Neuronal stem cell (in vitro differentiated cells): Measurements from ENCODE around the gene CCDC167.

Experiments used
- DNase-seq: peaks from one replicate; pipeline ENCODE4 v3.0.0-alpha.2; 2013; ENCODE audit warnings: low spot score
- H2AFZ ChIP-seq: one replicate; pipeline ENCODE4 v1.6.1; 2013; ENCODE audit warnings: mild to moderate bottlenecking, low read length, inconsistent platforms
- H2AK5ac ChIP-seq: 2 replicates; pipeline ENCODE4 v1.6.1; 2013; ENCODE audit warnings: low read depth, mild to moderate bottlenecking, inconsistent platforms, low read length, moderate library complexity, mixed read lengths
- H2BK120ac ChIP-seq: 2 replicates; pipeline ENCODE4 v1.6.1; 2013; ENCODE audit warnings: low read depth, mild to moderate bottlenecking, inconsistent platforms, low read length, moderate library complexity, mixed read lengths
- H2BK12ac ChIP-seq: one replicate; pipeline ENCODE4 v1.6.1; 2013; ENCODE audit warnings: low read length, inconsistent platforms
- H2BK15ac ChIP-seq: 2 replicates; pipeline ENCODE4 v1.6.1; 2013; ENCODE audit warnings: mild to moderate bottlenecking, low read length, inconsistent platforms, mixed read lengths
- H2BK5ac ChIP-seq: one replicate; pipeline ENCODE4 v1.6.1; 2013; ENCODE audit warnings: inconsistent platforms, mild to moderate bottlenecking, low read length, moderate library complexity
- H3K14ac ChIP-seq: one replicate; pipeline ENCODE4 v1.6.1; 2013; ENCODE audit warnings: low read length, inconsistent platforms
- H3K18ac ChIP-seq: 2 replicates; pipeline ENCODE4 v1.6.1; 2013; ENCODE audit warnings: low read length, inconsistent platforms
- H3K23ac ChIP-seq: 2 replicates; pipeline ENCODE4 v1.6.1; 2013; ENCODE audit warnings: low read depth, mild to moderate bottlenecking, mixed read lengths, low read length, inconsistent platforms; ENCODE audit not compliant: poor library complexity
- H3K27ac ChIP-seq: replicated peaks from 3 replicates; pipeline ENCODE4 v1.5.1; 2013; ENCODE audit warnings: low read length, inconsistent platforms
- H3K27me3 ChIP-seq, 3 experiments: 2 replicates each; pipeline ENCODE4 v1.6.1; 2013; ENCODE audit warnings: low read length in 3 of 3, mild to moderate bottlenecking in 2 of 3, inconsistent platforms in 1 of 3, low read depth in 1 of 3, mixed read lengths in 1 of 3, moderate library complexity in 1 of 3; ENCODE audit not compliant: control insufficient read depth in 3 of 3, insufficient read depth in 3 of 3
- H3K36me3 ChIP-seq, 2 donors: replicated peaks in 1 of 2; 2 replicates each; pipeline ENCODE4 v1.6.1; 2013; ENCODE audit warnings: low read length in 2 of 2; ENCODE audit not compliant: control insufficient read depth in 2 of 2, insufficient read depth in 2 of 2
- H3K4ac ChIP-seq: 2 replicates; pipeline ENCODE4 v1.6.1; 2013; ENCODE audit warnings: inconsistent platforms, mild to moderate bottlenecking, low read length, moderate library complexity
- H3K4me1 ChIP-seq, 2 donors: 1 replicate in 1 of 2; 2 replicates in 1 of 2; pipeline ENCODE4 v1.6.1; 2013; ENCODE audit warnings: low read length in 2 of 2, low read depth in 1 of 2; ENCODE audit not compliant: control insufficient read depth in 2 of 2, insufficient read depth in 1 of 2
- H3K4me2 ChIP-seq: one replicate; pipeline ENCODE4 v1.6.1; 2013; ENCODE audit warnings: mild to moderate bottlenecking, low read length, inconsistent platforms; ENCODE audit not compliant: insufficient read depth, poor library complexity, severe bottlenecking
- H3K4me3 ChIP-seq, 2 donors: 2 replicates each; pipeline ENCODE4 v1.5.1; 2013; ENCODE audit warnings: low read length in 2 of 2, mild to moderate bottlenecking in 2 of 2, inconsistent platforms in 1 of 2, moderate library complexity in 1 of 2
- H3K79me1 ChIP-seq: one replicate; pipeline ENCODE4 v1.6.1; 2013; ENCODE audit warnings: low read depth, mild to moderate bottlenecking, inconsistent platforms, low read length, moderate library complexity
- H3K9ac ChIP-seq: one replicate; pipeline ENCODE4 v1.6.1; 2013; ENCODE audit warnings: mild to moderate bottlenecking, low read depth, low read length, inconsistent platforms; ENCODE audit not compliant: poor library complexity
- H3K9me3 ChIP-seq, 2 donors: replicated peaks in 1 of 2; 2 replicates each; pipeline versions ENCODE3 to v1.6.1; 2013; ENCODE audit warnings: low read length in 2 of 2, mild to moderate bottlenecking in 2 of 2, inconsistent platforms in 1 of 2, low read depth in 1 of 2, mixed read lengths in 1 of 2, moderate library complexity in 1 of 2; ENCODE audit not compliant: control insufficient read depth in 2 of 2, insufficient read depth in 1 of 2
- H4K8ac ChIP-seq: one replicate; pipeline ENCODE4 v1.6.1; 2013; ENCODE audit warnings: low read depth, mild to moderate bottlenecking, inconsistent platforms, low read length, moderate library complexity
- H4K91ac ChIP-seq: one replicate; pipeline ENCODE4 v1.6.1; 2013; ENCODE audit warnings: low read length, low read depth, mild to moderate bottlenecking, inconsistent platforms; ENCODE audit not compliant: poor library complexity
- whole genome bisulfite sequencing, 2 donors: extraction: QIAGEN DNeasy Blood & Tissue Kit; methylation state at CpG; one replicate each; pipeline ENCODE4 v1.1.7; 2013; ENCODE audit warnings: missing lambda C conversion rate in 2 of 2, mixed read lengths in 1 of 2; ENCODE audit not compliant: insufficient read length in 2 of 2, insufficient replicate concordance in 1 of 2; ENCODE audit errors: extremely low coverage in 2 of 2; 5-methylcytosine and 5-hydroxymethylcytosine counted together

Gene CCDC167

DNA sequence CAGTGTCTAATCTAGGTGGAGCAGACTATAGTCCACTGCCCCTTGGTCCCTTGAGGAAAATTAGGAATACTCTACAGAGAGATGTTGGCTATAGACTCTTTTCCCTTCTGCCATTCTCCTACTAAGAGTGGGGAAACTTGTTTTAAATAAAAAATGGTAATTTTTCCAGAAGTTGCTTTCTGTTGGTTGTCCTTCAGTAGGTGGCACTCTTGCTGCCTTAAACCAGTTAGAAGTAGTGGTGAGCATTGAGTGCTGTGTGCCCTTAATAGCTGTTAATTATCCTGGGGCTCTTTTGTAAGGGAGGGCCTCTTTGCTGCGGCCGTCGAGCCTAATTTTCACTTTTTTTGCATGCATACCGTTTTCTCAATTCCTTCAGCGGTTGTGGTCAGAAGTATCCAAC lies 63.9 kb downstream of the CCDC167 start:
- Histone ChIP-seq H3K79me1 (no peaks in the 10 kb centered on the region), H3K36me3 (peaks cover 10 to 48% of the 10 kb centered on the region in 2 donors), H3K23ac (no peak overlapping the region), H3K14ac (no peak overlapping the region), H4K91ac (no peak overlapping the region), H2AFZ (no peak overlapping the region), H3K9me3 (no peaks in the 10 kb centered on the region), H2BK15ac (no peak overlapping the region), H3K27me3 (no peaks in the 10 kb centered on the region), H3K4ac (no peak overlapping the region), H3K4me1 (peaks cover 2 to 4% of the 10 kb centered on the region in 2 donors), H4K8ac (no peak overlapping the region), H2BK12ac (no peak overlapping the region), H3K27ac (no peak overlapping the region), H3K4me3 (no peak overlapping the region), H3K4me2 (no peak overlapping the region), H3K18ac (no peak overlapping the region), H2BK120ac (no peak overlapping the region), H3K9ac (no peak overlapping the region), H2BK5ac (no peak overlapping the region), H2AK5ac (no peak overlapping the region)
- WGBS, 2 donors: no CpG with 5 or more reads among the region's 5 CpGs
- no peak for DNase-seq

DNA sequence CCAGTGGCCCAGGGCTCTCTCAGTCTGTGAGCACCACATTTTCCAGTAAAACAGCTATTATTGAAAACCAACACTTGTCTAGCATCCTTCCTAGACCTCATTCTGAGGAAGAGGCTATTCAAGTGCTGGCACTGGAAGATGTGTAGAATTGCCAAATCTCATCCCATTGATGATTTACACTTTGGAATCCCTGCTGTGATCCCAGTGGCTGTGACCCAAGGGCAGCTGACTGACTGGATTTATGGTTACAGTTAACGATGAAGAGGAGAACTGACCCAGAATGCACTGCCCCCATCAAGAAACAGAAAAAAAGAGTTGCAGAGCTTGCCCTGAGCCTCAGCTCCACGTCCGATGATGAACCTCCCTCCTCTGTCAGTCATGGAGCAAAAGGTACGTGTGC lies 64.3 kb downstream of the CCDC167 start:
- Histone ChIP-seq H3K36me3 (peaks cover 10 to 47% of the 10 kb centered on the region in 2 donors), H3K27ac (no peak overlapping the region), H2BK15ac (no peak overlapping the region), H3K18ac (no peak overlapping the region), H3K4me3 (peak overlapping the region in 1 of 2 donors; percentile 41), H2AK5ac (no peak overlapping the region), H4K8ac (no peak overlapping the region), H3K27me3 (no peaks in the 10 kb centered on the region), H3K23ac (no peak overlapping the region), H3K4me2 (no peak overlapping the region), H4K91ac (no peak overlapping the region), H2BK120ac (no peak overlapping the region), H2BK12ac (no peak overlapping the region), H3K4ac (no peak overlapping the region), H3K9me3 (no peaks in the 10 kb centered on the region), H3K79me1 (no peaks in the 10 kb centered on the region), H3K9ac (no peak overlapping the region), H2BK5ac (no peak overlapping the region), H3K4me1 (peaks cover 2 to 4% of the 10 kb centered on the region in 2 donors), H2AFZ (no peak overlapping the region), H3K14ac (no peak overlapping the region)
- no peak for DNase-seq
- WGBS, 2 donors: no CpG with 5 or more reads among the region's 4 CpGs

DNA sequence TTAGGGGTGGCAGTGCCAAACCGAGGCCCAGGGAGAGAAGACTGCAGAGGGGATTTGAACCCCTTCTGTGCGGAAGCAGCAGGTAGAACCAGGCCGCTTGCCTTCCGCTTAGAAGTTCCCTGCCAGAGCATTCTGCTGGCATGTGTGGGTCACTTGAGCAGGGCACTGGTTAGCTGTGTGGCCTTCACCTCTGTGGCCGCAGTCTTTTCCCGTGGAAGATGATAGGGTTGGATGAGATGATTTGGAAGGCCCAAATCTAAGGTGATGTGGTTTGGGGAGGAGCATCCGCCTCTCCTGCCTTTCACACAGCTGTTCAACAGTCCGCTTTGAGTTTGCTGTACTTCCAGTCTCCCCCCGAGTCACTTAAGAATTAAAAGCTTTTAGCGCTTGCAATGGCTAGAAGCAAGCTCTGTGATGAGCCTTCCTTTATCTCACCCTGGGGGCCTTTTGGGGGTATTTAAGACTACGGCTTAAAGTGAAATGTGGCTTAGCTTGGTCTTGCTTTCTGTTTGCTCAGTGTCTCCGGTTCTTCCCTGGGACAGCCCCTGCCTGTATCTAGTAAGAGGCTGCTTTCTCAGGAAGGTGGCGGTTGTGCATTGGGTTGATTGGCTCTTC lies 65.9 kb downstream of the CCDC167 start:
- H2BK5ac ChIP-seq: no peak overlapping the region
- DNase-seq: no peak
- H2BK15ac ChIP-seq: no peak overlapping the region
- no peaks in the 10 kb centered on the region for H3K27me3 ChIP-seq
- no peak overlapping the region for H3K18ac ChIP-seq
- no peak overlapping the region for H3K27ac ChIP-seq
- WGBS, 2 donors: no CpG with 5 or more reads among the region's 13 CpGs
- peak overlapping the region; percentile 90 for H3K4me3 ChIP-seq
- H3K36me3 ChIP-seq: peaks cover 10 to 31% of the 10 kb centered on the region in 2 donors
- H3K4me1 ChIP-seq: peaks cover 2 to 4% of the 10 kb centered on the region in 2 donors
- no peak overlapping the region for H4K91ac ChIP-seq
- H4K8ac ChIP-seq: peak overlapping the region; percentile 70
- H3K4me2 ChIP-seq: peak overlapping the region; percentile 60
- no peak overlapping the region for H2BK120ac ChIP-seq
- H3K14ac ChIP-seq: peak overlapping the region; percentile 72
- H3K23ac ChIP-seq: no peak overlapping the region
- no peak overlapping the region for H2AK5ac ChIP-seq
- no peaks in the 10 kb centered on the region for H3K79me1 ChIP-seq
- H2AFZ ChIP-seq: peak overlapping the region; percentile 85
- H2BK12ac ChIP-seq: no peak overlapping the region
- peak overlapping the region; percentile 96 for H3K9ac ChIP-seq
- no peaks in the 10 kb centered on the region for H3K9me3 ChIP-seq
- H3K4ac ChIP-seq: no peak overlapping the region
